NCI-H1694 (cell line): Measurements from ENCODE around the gene ZNF597.

Experiments
- DNase-seq: peaks from one replicate; lab custom pipeline; 2025; lab: John Stamatoyannopoulos, UW

Gene ZNF597

DNA sequence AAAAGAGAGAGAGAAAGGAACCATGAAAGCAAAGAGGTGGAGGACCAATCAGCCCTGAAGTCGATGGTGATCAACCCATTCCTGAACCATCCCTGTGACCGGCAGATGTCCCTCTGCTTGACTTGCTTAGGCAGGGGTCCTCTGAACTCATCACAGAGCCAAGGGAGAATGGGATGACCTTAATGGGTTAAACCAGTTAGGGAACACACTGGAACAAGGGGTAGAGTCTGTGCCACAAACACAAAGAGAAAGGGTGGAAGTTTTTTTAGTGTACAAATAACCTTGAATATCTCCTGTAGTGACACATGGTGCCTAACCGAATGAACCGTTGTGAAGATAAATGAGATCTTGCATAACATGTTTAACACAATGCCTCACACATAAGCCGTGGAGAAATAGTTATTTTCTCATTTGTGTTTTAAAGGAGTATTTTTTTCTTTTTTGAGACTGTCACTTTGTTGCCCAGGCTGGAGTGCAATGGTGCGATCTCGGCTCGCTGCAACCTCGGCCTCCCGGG lies 11.4 kb upstream of the ZNF597 start:
- DNase-seq = no peak

- no peak for DNase-seq
These were observed 10.8 kb upstream of the ZNF597 start for GRCh38 chr16:3454093-3454492.

- DNase-seq = no peak
These were observed 706 bp upstream of the ZNF597 start for GRCh38 chr16:3444032-3444388.

GRCh38 chr16:3439637-3440036 lies 3.7 kb downstream of the ZNF597 start:
- no peak for DNase-seq

GRCh38 chr16:3434373-3434772 lies 8.9 kb downstream of the ZNF597 start:
- DNase-seq = no peak

GRCh38 chr16:3431779-3432219 lies 11.5 kb downstream of the ZNF597 start:
- no peak for DNase-seq

GRCh38 chr16:3413730-3414379 lies 29.4 kb downstream of the ZNF597 start:
- no peak for DNase-seq

GRCh38 chr16:3408561-3409197 lies 34.6 kb downstream of the ZNF597 start:
- no peak for DNase-seq

- no peak for DNase-seq
These were observed 41.4 kb downstream of the ZNF597 start for GRCh38 chr16:3401719-3402397.

- DNase-seq = peak; percentile 95
These were observed 42.3 kb downstream of the ZNF597 start, which contains the start of the genes ZNF174 and ZSCAN32 for GRCh38 chr16:3400779-3401688. Gene ZNF174 (plus strand): TSS chr16:3401215. CDS start chr16:3402005, 790 bp downstream. Gene ZSCAN32 (minus strand): TSS chr16:3401004. CDS start chr16:3397557, 3,447 bp downstream.

GRCh38 chr16:3400446-3400778 lies 42.9 kb downstream of the ZNF597 start:
- DNase-seq = no peak

DNA sequence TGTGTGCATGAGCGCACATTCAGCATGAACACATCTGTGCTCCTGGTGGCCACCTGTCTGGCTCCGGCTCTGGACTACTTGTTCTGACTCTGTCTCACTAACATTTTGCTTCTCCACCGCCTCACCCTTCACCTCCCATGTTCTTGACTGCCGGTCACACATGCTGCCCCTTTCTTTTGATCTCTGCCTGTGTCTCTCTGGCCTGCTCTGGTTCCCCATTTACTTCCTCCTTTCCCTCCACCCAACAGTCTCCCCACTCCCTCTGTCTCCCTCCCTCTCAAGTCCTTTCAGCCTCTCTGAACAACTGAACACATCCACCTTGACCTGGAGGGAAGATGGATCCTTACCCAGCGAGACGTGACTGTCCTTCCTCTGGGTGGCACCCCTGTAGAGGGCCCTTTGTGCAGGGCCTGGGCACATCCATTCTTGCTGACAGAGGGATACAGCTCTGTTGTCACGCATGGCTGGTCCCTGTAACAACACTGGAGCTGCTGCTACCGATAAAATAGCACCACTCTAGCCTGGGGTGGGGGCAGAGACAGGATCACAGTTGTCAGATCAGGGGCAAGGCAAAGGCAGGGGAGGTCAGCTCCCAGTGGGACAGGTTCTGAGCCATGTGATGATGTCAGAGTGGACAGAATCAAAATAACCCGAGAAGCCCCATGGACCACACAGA lies 53.5 kb downstream of the ZNF597 start:
- DNase-seq = no peak

DNA sequence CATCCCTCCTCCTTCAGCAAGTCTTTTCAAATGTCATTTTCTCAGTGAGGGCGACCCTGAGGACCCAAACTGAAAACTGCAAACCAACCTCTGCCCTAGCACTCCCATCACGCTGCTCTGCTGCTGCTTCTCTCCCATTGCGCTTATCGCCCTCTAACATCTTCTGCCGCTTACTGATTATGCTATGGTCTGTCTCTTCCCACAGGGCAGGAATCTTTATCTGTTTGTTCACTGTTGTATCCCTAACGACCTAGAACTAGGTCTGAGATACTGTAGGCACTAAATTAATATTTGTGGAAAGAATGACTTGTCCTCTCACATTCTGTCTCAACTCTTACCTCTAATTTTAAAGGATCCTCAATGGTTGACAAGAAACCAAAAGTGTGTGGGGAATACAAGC lies 55.0 kb downstream of the ZNF597 start:
- no peak for DNase-seq

DNA sequence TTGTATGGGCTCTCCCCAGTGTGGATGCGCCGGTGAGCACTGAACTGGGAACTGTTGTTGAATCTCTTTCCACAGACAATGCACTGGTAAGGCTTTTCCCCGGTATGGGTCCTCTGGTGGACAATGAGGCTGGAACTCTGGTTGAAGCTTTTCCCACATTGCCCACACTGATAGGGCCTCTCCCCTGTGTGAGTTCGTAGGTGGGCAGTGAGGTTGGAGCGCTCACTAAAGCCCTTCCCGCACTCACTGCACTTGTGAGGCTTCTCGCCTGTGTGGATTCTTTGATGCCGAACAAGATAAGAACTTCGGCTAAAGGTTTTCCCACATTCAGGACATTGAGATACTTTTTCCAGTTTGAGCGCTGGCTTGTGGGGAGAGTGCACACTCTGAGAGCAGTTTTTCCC lies 60.3 kb downstream of the ZNF597 start:
- no peak for DNase-seq
